Activated CD4-positive, alpha-beta T cell treated with anti-CD3 and anti-CD28 coated beads for 24 hours (primary cell): ENCODE measurements around the gene MFN2.
"Not testable (repeated sequence)": the region's sequence is repeated elsewhere in the genome, so short reads cannot be mapped to it uniquely, and the experiment has no call there.

Experiments
- DNase-seq, 2 donors: peaks; one replicate each; pipeline ENCODE4 v3.0.0-alpha.2; 2020; ENCODE audit warnings: low read depth in 2 of 2

Gene MFN2

DNA sequence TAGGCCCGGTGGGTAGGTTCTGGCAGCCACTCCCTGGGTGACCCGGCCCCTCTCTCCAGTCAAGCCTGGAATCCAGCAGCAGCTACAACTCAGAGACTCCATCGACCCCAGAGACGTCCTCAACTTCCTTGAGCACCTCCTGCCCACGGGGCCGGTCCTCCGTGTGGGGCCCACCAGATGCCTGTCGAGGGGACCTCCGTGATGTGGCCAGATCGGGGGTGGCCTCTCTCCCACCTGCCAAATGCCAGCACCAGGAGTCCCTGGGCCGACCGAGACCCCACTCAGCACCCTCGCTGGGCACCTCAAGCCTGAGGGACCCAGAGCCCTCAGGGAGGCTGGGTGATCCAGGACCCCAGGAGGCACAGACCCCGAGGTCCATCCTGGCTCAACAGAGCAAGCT is 41.8 kb downstream of the MFN2 start:
- DNase-seq = no peak

- DNase-seq = no peak
These were observed 46.3 kb downstream of the MFN2 start for GRCh38 chr1:12026586-12026985.

DNA sequence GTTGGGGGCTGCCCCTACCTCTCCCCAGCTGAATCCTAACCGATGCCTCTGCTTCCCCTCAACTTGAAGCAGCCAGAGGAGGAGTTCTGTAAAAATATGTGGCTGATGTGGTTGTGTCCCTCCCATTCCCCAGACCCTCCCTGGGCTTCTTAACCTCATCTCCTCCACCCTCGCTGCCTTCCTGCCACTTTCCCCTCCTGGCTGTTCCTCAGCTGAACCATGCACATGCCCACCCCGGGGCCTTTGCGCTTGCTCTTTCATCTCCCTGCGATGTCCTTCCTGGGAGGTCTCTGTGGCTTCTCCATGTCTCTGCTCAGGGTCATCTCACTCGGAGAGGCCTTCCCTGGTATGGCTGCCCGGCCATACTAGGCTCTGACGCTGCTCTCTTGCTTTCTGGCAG is 48.0 kb downstream of the MFN2 start:
- DNase-seq = no peak

DNA sequence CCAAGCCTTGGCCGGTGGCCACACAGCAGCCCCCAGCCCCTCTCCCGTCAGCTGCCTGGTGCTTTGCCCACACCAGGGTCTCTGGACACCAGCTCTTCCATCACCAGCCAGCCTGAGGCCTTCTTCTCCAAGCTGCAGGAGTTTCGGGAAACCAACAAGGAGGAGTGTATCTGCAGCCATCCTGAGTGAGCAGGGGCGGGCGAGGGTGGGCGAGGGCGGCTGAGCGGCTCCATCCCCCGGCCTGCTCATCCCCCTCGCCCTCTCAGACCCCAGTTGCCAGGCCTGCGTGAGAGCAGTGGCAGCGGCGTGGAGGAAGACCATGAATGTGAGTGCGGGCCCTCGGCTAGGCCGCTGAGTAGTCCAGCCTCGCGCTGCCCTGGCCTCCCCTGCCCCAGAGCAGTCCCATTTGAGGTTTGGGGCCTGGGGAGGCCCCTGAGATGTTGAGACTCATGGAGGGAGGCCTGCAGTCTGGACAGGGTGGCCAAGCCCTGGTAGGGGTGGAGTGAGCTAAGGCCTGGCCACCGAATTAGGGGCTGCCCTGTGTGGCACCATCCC is 48.8 kb downstream of the MFN2 start:
- DNase-seq = no peak

DNA sequence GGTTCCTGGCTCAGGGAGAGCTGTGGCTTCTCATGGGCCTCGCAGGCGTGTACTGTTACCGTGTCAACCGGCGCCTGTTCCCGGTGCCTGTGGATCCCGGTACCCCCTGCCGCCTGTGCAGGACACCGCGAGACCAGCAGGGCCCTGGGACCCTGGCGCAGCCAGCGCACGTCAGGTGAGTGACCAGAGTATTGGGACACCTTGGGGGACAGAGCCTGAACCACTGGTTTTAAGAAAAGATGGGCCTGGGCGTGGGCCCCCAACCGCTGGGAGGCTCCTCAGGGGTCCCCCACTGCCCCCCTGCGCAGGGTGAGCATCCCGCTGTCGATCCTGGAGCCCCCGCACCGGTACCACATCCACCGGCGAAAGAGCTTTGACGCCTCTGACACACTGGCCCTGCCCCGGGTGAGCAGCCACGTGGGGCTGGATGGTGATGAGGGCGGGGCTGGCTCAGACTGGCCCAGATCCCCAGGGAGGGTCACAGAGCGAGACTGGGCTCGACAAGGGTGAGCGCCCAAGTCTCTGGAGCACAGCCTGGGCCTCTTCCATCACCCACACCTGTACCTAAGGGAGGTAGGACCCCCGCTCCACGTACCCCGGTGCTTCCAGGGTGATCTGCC is 49.6 kb downstream of the MFN2 start:
- no peak for DNase-seq

- DNase-seq = no peak
These were observed 51.1 kb downstream of the MFN2 start for GRCh38 chr1:12031039-12031980.

DNA sequence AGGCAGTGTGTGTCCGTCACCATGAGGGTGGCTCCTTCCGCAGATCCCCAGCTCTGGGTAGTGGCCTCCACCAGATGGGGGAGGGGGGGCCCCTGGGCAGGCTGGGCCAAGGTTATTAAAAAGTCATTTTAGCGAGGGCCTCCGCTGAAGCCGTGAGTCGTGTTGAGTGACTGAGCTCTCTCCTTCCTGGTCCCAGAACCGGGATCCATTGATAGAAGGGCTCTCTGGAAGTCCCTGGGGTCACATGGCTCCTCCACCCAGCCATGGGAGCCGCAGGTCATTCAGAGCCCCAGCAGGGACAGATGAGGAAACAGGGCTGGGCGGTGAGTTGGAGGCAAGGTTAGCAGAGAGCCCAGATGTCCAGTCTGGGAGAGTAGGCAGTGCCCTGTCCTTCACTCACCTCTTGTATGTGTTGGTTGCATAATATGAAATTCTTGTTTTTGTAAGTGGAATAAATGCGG is 51.9 kb downstream of the MFN2 start:
- no peak for DNase-seq

GRCh38 chr1:12033441-12033840 is 53.2 kb downstream of the MFN2 start:
- DNase-seq = not testable (repeated sequence)

DNA sequence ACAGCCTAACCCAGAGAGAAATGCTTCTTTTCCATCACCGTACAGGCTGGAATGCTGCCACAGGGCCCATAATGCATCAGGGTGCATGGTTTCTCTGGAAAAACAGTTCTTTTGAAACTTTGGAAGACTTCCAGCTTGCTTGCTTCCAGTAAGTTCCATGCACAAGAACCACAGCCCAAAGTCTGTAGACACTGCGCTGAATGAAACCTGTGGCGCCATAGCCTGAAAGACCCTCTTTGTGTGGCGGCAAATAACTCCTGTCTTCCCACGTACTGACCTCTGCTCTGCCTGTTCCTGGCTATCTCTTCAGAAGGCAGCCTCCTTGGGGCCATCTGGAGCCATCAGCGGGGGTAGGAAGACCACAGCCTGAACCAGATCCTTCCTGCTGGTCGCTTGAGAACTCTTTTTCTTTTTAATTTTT is 54.1 kb downstream of the MFN2 start:
- DNase-seq = no peak

- DNase-seq = no peak
These were observed 55.1 kb downstream of the MFN2 start for GRCh38 chr1:12035312-12035711.

DNA sequence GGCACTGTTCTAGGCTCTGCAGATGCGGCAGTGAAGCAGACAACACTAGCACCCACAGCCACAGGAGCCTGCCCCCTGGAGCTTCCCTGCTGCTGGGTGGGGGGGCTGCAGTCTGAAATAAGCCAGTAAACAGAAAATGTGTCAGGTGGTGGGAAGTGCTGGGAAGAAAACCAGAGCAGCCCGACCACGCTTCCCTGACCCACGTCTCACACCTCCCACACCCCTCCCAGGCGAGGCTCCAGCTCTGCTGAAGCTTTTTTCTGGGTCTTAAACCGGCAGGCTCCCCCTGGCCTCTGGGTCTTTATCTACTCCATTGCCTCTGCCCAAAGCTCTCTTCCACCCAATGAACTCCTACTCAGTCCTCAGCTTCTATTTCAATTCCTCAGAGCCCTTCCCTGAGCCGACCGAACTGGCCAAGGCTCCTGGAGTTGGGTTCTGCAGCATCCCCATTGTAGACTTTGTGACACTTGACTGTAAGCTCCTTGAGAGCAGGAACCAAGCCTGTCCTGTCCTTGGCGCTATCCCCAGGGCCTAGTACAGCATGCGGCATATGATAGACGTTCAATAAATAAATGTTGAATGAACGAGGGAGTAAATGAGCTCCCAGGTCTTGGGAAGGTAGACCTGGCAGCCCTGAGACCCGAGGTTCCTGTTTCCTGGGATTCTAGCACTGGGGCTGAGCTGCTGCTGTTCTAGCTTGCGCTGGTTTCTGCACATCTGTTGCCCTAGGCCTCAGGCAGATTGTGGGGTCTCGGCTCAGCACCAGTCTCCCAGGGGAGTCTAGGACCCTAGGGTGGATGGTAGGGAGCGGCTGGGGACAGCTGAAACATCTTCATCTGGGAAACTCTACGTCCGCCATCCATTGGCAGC is 57.5 kb downstream of the MFN2 start:
- DNase-seq = no peak

- DNase-seq = no peak
These were observed 58.3 kb downstream of the MFN2 start for GRCh38 chr1:12038356-12039163.

DNA sequence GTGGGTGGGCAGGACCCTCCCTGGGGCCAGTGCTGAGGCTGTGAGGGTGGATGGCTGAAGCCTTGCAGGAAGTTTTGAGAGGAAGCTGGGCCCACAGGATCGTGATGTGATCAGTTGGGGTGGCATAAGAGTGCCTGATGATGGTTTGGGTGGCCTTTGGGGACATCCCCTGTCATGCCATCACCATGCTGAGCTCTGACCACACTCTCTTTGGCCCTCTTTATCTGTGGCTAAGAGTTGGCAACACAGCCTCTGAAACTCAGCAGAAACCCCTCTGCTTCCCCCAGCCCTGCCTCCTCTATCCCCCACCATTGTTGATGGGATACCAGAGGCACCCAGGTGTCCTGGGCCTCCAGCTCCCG is 58.9 kb downstream of the MFN2 start:
- no peak for DNase-seq

DNA sequence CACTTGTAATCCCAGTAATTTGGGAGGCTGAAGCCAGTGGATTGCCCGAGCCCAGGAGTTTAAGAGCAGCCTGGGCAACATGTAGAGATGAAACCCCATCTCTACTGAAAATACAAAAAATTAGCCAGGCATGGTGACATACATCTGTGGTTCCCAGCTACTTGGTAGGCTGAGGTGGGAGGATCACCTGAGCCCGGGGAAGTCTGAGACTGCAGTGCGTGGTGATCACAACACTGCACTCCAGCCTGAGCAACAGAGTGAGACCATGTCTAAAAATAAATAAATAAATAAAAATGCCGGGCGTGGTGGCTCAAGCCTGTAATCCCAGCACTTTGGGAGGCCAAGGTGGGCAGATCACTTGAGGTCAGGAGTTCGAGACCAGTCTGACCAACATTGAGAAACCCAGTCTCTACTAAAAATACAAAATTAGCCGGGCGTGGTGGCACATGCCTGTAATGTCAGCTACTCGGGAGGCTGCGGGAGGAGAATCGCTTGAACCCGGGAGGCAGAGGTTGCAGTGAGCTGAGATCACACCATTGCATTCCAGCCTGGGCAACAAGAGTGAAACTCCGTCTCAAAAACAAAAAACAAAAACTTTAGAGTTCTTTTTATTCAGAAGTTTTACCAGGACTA is 59.7 kb downstream of the MFN2 start:
- not testable (repeated sequence) for DNase-seq

DNA sequence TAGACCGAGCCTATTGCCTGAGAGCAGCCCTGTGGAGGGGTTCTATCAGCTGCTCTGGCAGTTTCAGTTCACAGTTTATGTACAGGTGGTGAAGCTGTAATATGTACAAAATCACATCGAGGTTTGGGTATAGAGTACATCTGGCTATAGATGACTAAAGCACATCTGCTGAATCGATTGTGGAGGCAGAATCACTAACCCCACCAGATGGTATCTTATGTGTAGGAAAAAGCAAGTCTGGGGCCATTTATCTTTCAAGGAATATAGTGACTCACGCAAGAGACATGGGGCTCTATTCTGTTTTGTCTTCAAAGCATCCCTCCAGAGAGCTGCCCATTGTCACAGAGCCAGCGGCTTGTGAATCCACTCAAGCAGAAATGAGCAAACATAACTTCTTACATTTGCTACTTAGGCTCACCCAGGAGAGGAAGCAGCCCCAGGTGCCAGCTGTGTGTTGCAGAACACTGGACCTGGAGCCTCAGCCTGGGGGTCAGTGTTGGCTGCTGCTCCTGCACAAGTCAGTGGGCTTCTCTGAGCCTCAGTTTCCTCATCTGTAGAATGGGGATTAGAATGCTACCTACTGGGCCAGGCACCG is 60.3 kb downstream of the MFN2 start:
- DNase-seq = no peak

DNA sequence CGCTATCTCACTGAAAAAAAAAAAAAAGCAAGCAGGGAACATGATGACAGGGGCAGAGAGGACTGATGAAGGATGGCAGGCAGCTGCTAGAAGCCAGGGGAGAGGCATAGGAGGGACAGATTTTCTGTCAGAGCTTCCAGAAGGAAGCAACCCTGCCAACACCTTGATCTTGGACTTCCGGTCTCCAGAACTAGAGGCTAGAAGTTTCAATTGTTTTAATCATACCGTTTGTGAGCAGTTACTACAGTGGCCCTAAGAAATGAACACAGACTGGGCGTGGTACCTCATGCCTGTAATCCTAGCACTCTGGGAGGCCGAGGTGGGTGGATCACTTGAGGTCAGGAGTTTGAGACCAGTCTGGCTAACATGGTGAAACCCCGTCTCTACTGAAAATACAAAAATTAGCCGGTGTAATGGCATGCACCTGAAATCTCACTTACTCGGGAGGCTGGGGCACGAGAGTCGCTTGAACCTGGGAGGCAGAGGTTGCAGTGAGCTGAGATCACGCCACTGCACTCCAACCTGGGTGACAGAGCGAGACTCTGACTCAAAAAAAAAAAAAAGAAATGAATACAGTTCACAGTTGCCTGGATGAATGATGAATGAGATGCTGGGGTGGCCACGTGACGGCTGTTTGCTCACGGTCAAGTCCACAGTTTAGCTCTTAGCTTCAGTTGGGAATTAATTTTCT is 64.1 kb downstream of the MFN2 start:
- DNase-seq = not testable (repeated sequence)

GRCh38 chr1:12046749-12047119 is 66.5 kb downstream of the MFN2 start:
- DNase-seq = no peak

DNA sequence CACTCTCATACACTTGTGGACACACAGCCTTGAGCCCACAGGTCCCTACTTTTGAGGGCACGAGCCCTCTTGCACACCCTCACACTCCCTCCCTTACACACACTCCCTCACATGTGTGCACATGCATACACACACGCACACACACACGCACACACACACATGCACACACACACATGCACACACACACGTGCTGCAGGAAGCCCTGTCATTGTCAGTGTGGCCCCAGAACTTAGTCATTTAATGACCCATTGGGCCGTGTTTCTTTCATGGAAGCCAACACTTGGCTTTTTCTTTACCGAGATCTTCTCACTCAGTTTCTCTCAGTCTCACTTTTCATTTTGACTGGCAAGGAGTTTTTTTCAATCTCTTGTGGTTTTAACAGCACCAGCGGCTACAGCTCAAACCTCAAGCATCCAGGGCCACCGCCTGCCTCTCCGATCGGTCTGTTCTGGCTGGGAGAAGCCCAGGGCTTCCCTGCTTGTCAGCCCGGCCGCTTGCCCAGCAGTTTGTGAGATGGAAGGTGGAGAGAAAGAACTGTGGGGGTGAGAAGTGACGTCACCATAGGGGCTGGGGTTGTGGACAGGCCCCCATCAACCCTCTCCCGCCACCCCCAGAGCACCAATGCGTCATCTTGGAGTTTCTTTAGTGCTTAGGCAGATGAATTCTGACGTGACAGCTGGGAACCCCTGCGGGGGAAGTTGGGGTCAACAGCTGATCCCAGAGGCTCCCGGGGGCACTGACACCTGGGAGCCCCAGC is 67.1 kb downstream of the MFN2 start:
- DNase-seq = peak in 1 of 2 donors; percentile 54

DNA sequence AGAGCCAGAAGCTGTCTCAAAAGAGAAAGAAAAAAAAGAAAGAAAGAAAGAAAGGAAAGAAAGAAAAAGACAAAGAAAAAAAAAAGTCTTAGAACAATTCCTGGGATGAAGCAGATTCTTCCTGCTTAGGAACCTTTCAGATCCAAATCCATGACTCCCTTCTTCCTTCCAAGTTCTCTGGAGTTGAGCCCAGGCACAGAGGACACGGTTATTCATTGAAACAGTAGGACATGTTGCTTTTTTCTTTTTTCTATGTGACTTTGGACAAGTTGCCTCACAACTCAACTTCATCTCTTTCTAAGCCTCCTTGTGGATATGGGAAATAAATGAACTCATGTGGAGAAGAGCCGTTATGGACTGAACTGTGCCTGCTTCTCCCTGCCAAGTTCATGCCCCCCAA is 68.1 kb downstream of the MFN2 start:
- no peak for DNase-seq
